ACHN (cell line): ENCODE results near the gene ZNF576.
"Not testable (repeated sequence)": the region's sequence is repeated elsewhere in the genome, so short reads cannot be mapped to it uniquely, and the experiment has no call there.

Source experiments
- DNase-seq: peaks from one replicate; pipeline ENCODE4 v3.0.0-alpha.2; 2015
- in situ Hi-C: cut with HindIII; loops from 2 replicates; pipeline ENCODE4 v1.10.0; 2017; ENCODE audit warnings: low sequenced_read_pairs, low pct_ligation_motif_present, low pct_unique_long_range_greater_than_20kb

Gene ZNF576

DNA sequence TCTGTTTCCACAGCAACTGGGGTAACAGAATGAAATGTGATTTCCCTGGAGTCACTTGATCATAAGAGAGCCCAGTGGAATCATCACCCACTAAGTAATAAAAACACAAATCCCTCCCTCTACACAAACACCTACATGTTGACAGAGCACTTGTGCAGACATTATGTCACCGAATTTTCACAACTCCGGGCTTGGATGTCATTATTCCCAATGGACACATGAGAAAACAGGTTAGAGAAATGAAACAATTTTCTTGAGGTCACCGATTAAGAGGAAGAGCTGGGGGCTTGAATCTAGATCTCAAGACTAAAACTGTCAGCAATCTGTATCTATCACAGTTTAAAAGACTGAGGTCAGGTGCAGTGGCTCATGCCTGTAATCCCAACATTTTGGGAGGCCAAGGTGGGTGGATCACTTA lies 24.2 kb upstream of the ZNF576 start:
- in situ Hi-C loops: no loop called here
- DNase-seq: no peak

DNA sequence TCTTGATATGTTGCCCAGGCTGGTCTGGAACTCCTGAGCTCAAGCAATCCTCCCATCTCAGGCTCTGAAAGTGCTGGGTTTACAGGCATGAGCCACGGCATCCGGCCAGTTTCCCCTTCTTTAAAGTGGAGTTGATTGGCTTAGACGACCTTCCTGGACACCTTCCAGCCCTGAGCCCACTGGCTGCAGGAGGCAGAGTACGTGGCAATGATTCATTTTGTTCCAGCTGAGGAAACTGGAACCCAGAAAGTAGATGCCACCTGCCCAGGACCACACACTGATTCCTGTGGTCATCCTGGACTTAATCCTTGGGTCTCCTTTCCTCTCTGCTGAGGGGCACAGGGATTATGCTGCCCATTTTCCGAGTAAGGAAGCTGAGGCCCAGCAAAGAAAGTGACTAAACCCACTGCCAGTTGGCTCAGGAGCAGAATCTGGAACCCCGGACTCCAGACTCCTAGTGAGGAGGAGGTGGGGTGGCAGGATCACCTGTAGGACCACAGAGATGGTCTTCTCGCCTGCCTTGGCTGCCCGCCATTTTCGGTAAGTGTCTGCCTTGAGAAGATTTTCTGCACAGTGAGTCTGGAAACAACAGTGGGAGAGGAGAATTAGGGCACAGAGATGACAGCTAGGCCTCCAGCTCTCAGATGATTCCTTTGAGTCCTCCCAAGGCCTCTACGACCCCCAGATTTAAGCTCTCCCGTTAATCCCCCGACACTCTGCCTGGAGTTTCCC lies 21.8 kb upstream of the ZNF576 start:
- in situ Hi-C loops: no loop called here

GRCh38 chr19:43575156-43575950 lies 21.0 kb upstream of the ZNF576 start, which contains the start of the genes PINLYP and XRCC1:
PINLYP (plus strand) TSS chr19:43575801; CDS start chr19:43577192, 1,391 bp downstream.
XRCC1 (minus strand) TSS chr19:43575527; CDS start chr19:43575458, 69 bp downstream.
- peak; percentile 98 for DNase-seq
- in situ Hi-C loops: no loop called here

More for the DNA sequence above, 21.8 kb upstream of the ZNF576 start:
- peak; percentile 86 for DNase-seq

GRCh38 chr19:43575955-43576878 lies 20.2 kb upstream of the ZNF576 start:
- DNase-seq: no peak
- in situ Hi-C loops: no loop called here

DNA sequence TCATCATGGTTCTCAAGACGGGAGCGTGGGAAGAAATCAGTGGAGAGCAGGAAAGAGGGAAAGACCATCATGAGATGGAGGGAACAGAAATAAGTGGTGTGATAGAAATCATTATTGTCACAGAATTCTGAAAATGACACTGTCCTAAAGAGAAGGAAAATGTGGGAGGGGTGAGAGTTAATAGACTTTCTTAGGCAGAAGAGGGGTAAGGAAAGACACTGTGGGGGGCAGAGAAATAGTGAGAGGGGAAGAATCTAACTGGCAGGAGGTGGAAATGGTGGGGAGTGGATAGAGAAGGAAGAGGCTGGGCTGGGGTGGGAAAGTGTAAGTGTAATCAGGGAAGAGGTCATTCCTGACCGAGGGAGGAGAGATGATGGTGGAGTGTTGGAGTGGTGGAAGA lies 17.6 kb upstream of the ZNF576 start:
- DNase-seq: no peak

GRCh38 chr19:43581467-43581866 lies 14.9 kb upstream of the ZNF576 start:
- in situ Hi-C loops: no loop called here
- DNase-seq: no peak

More for the DNA sequence above, 17.6 kb upstream of the ZNF576 start:
- in situ Hi-C loops: no loop called here

DNA sequence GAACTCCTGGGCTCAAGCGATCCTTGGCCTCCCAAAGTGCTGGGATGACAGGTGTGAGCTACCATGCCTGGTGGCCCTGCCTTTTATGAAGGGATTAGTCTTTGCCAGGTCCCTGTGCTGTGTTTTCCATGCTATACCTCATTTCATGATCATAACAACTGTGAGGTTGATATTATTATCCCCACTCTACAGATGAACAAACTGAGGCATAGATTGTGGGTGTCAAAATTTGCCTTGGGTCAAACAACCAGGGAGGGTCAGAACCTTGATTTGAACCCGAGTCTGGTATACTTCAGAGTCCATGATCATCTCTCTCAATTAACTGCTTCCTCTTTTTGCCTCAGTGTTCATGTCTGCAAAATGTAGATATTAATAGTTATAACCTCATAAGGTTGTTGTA lies 13.9 kb upstream of the ZNF576 start:
- in situ Hi-C loops: no loop called here
- no peak for DNase-seq

GRCh38 chr19:43584484-43584883 lies 11.9 kb upstream of the ZNF576 start:
- in situ Hi-C loops: no loop called here
- DNase-seq: peak; percentile 38

DNA sequence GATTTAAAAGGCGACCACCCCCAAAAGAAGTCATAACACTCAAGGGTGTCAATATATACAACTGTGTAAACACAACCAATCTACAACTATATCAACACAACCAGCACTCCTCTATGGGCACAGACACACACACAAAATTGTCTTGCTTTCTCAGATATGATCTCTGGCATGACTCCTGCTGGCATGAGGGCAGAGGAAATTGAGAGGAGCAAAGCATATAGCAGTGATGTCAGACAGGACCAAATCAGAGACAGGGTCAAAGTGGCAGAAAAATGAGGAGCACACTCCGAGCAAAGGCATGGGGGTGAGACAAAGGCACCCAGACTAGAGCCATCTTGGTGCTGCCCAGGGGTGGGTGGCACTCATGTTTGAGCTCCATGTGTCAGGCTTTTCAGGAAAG lies 10.0 kb upstream of the ZNF576 start:
- no peak for DNase-seq
- in situ Hi-C loops: no loop called here

- DNase-seq, in situ Hi-C loops: not testable (repeated sequence)
Observed at GRCh38 chr19:43587029-43587428, 9.4 kb upstream of the ZNF576 start.

GRCh38 chr19:43589277-43589676 lies 7.1 kb upstream of the ZNF576 start:
- in situ Hi-C loops: no loop called here
- DNase-seq: no peak

GRCh38 chr19:43589678-43590077 lies 6.7 kb upstream of the ZNF576 start:
- DNase-seq: no peak
- in situ Hi-C loops: no loop called here

DNA sequence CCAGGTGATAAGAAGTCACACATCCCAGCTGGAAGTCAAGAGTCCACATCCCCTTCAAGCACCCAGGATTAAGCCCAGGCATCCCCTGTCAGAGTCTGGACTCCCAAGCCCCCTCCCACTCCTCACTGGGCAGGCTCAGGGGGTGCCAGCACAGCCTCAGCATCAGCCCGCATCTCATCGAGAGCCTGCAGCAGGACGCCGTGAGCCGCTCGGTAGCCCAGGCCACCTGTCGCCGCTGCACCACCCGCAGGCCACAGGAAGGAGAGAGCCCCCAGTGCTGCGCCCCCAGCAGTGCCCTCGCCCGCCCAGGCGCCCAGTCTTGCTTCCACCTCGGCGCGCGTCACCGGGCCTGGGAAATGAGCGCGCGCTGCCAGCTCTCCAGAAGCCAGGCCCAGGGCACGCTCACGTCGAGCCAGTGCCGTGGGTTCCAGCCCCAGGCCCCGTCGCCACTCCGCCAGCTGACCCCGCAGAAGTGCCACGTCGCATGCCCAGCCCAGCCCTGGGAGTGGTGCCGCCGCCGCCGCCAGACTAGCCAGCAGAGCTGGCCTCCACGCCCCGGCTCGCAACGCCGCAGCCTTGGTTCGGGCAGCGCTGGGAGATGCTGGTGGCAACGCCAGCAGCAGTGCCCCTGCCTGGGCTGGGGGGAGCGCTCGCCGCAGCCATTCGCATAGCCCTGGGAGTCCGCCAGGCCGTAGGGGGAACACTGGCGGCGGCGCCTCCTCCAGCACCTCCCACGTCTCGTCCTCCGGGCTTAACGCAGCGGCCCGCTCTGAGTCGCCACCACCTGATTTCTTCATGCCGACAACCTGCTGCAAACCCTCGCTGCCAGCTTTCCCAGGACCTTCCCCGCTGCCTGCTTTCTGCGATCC lies 4.3 kb upstream of the ZNF576 start:
- in situ Hi-C loops: no loop called here
- no peak for DNase-seq

DNA sequence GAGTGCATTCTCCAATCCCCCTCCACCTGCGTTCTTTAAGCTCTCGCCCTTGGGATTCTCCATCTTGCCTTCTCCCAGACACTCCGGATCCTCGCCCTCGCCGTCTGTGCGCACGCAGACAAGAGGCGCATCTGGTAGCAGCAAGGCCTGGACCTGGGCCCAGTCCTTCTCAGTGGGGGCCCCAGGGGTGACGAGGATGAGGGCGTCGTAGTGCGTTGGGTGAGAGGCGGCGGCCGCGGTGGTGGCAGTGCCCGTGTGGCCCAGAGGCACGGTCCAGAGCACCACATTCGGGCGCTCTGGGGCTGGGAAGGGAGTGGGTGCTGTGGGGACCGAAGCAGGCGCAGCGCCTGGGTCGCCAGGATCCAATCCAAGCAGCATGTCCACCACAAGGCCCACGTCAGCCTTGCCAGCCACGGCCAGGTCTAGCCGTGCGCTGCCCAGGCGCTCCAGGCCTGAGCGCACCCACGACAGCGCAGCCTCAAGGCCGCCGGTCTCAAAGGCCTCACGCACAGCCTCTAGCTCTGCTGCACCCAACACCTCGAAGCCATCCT lies 3.5 kb upstream of the ZNF576 start:
- DNase-seq: no peak
- in situ Hi-C loops: no loop called here

- no peak for DNase-seq
- in situ Hi-C loops: no loop called here
Observed at GRCh38 chr19:43594081-43594697, 2.2 kb upstream of the ZNF576 start.

- peak; percentile 22 for DNase-seq
- in situ Hi-C loops: no loop called here
Observed at GRCh38 chr19:43594710-43595604, 1.4 kb upstream of the ZNF576 start.
